ENCODE results near the gene PAEP. TPM values are rescaled to one million over a fixed set of nuclear protein-coding genes. Genes with fewer than 3 reads are reported as not detected.

PAEP gene
- total and polyA plus RNA-seq, 3 donors from 2014 or later, result 2.5 TPM; not detected in 2

DNA sequence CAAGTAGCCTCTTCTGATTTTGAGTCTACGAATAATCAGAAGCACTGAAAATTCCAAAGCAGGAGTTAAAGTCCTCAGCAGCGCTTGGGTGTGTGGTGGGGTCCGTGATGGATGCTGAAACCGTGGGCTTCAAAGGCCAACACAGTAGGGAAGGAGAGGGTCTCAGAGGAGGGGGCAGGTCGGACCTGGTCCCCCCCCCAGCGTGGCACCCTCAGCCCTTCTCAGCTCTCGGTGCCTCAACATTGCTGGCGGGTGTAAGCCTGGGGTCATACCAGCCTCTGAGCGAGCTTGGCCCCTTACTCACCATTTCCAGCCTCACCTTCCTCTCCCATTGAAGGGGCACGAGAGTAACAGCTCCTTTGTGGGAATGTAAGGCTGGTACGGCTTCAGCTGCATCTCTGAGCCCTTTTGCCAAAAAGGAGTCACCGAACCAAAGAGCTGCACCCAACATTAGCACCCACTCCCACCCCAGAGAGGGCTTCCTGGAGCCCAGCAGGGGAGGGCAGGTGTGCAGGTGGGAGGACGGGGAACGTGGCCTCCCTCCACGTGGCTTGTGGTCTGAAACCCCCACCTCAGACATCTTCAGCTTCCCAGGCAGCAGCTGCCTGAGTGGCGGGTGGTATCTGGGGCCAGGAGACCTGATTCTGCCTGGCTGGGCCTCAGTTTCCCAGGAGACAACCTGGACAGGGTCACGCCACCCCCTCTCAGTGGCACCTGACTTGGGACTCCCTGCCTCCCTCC, 47.0 kb upstream of the PAEP start:
- no peak for DNase-seq
- WGBS, 2 donors, result 77 to 81% methylated on average over 9 to 14 of the region's 17 CpGs

DNA sequence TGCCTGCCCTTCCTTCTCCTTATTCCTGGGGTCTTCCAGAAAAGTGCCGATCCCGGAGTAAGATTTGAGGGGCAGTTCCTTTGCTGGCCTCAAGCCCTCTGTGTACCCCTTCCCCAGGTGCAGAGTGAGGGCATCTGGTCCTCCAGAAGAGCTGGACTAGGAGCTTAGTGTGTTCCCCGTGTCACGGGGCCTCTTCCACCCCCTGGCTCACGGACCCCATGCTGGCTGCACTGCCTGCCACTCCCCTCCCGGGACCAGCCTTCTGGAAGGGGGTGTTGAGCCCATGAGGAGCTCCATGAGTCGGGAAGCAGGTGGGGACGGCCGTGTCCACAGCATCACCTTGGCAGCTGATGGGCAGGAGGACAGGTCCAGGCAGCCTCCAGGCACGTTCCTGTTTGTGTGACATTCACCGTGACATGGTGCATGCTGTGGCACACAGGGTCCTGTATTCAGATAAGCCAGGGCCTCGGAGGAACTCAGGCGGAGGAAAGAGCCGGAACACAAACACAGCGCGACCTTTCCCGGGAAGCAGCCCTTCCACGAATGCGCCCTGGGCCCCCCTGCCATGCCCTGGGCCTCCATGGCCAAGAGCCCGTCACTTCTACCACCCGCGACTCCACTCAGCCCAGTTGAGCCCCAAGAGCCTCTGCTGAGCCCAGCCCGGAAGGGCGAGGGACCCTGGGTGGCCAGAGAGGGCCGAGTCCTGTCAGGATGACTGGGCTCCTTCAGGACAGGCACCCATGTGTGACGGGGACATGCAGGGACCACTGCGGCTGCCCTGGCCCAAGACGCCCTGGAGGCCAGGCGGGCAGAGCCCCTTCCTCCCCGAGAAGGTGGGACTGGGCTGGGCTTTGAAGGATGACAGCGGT, 46.2 kb upstream of the PAEP start:
- no peak for TF ChIP-seq POLR2A (IDR thresholded peaks at IDR 0.05)
- TF ChIP-seq, protein P1, sequence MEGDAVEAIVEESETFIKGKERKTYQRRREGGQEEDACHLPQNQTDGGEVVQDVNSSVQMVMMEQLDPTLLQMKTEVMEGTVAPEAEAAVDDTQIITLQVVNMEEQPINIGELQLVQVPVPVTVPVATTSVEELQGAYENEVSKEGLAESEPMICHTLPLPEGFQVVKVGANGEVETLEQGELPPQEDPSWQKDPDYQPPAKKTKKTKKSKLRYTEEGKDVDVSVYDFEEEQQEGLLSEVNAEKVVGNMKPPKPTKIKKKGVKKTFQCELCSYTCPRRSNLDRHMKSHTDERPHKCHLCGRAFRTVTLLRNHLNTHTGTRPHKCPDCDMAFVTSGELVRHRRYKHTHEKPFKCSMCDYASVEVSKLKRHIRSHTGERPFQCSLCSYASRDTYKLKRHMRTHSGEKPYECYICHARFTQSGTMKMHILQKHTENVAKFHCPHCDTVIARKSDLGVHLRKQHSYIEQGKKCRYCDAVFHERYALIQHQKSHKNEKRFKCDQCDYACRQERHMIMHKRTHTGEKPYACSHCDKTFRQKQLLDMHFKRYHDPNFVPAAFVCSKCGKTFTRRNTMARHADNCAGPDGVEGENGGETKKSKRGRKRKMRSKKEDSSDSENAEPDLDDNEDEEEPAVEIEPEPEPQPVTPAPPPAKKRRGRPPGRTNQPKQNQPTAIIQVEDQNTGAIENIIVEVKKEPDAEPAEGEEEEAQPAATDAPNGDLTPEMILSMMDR (IDR thresholded peaks at IDR 0.05), result no peak
- Histone ChIP-seq H3K27ac (no peak overlapping the region), H3K27me3 (no peaks in the 10 kb centered on the region), H3K9me3 (no peaks in the 10 kb centered on the region), H3K36me3 (ENCODE audit: low read depth, missing control alignments) (no peaks in the 10 kb centered on the region), H3K4me3 (no peak overlapping the region), H3K4me1 (no peaks in the 10 kb centered on the region)
- intact Hi-C loops (cut with DNase I; ENCODE audit: low total_unique reads), result no loop called here
- 89 to 91% methylated on average over 11 to 30 of the region's 31 CpGs for WGBS, 2 donors
- no peak for DNase-seq

More for the DNA sequence above, 47.0 kb upstream of the PAEP start:
- Histone ChIP-seq H3K36me3 (ENCODE audit: low read depth, missing control alignments) (no peaks in the 10 kb centered on the region), H3K27me3 (no peaks in the 10 kb centered on the region), H3K4me3 (no peak overlapping the region), H3K9me3 (no peaks in the 10 kb centered on the region), H3K4me1 (no peaks in the 10 kb centered on the region), H3K27ac (no peak overlapping the region)
- TF ChIP-seq POLR2A (IDR thresholded peaks at IDR 0.05), result no peak
- TF ChIP-seq, protein P1 (IDR thresholded peaks at IDR 0.05), result no peak
- intact Hi-C loops (cut with DNase I; ENCODE audit: low total_unique reads), result no loop called here

GRCh38 chr9:135516132-135516860, 45.3 kb upstream of the PAEP start:
- Histone ChIP-seq H3K36me3 (ENCODE audit: low read depth, missing control alignments) (no peaks in the 10 kb centered on the region), H3K27ac (no peak overlapping the region), H3K9me3 (no peaks in the 10 kb centered on the region), H3K4me3 (no peak overlapping the region), H3K4me1 (no peaks in the 10 kb centered on the region), H3K27me3 (no peaks in the 10 kb centered on the region)
- 74 to 83% methylated on average over 19 to 25 of the region's 25 CpGs for WGBS, 2 donors
- no peak for DNase-seq
- TF ChIP-seq POLR2A (IDR thresholded peaks at IDR 0.05), result no peak
- TF ChIP-seq, protein P1 (IDR thresholded peaks at IDR 0.05), result no peak
- intact Hi-C loops (cut with DNase I; ENCODE audit: low total_unique reads), result no loop called here

GRCh38 chr9:135517407-135517822, 44.1 kb upstream of the PAEP start:
- WGBS, 2 donors, result 91 to 93% methylated on average over 24 of the region's 24 CpGs
- Histone ChIP-seq H3K4me3 (no peak overlapping the region), H3K36me3 (ENCODE audit: low read depth, missing control alignments) (no peaks in the 10 kb centered on the region), H3K4me1 (no peaks in the 10 kb centered on the region), H3K27me3 (no peaks in the 10 kb centered on the region), H3K9me3 (no peaks in the 10 kb centered on the region), H3K27ac (no peak overlapping the region)
- TF ChIP-seq, protein P1 (IDR thresholded peaks at IDR 0.05), result no peak
- no peak for TF ChIP-seq POLR2A (IDR thresholded peaks at IDR 0.05)
- intact Hi-C loops (cut with DNase I; ENCODE audit: low total_unique reads), result no loop called here
- DNase-seq, result no peak
